Stimulated activated CD4-positive, alpha-beta T cell treated with anti-CD3 and anti-CD28 coated beads, Interleukin-12 subunit alpha, Interleukin-12 subunit beta, amount 100 ng/mL, for 24 hours (primary cell): Measurements from ENCODE around the gene MON1A.
A peak's percentile ranks its signal among the peaks of the same experiment; 100 is the strongest.
"Not testable (repeated sequence)": the region's sequence is repeated elsewhere in the genome, so short reads cannot be mapped to it uniquely, and the experiment has no call there.

Source experiments
- DNase-seq, 2 experiments: peaks; one replicate each; pipeline ENCODE4 v3.0.0-alpha.2; 2020; ENCODE audit warnings: low read depth in 2 of 2

Gene MON1A, protein sequence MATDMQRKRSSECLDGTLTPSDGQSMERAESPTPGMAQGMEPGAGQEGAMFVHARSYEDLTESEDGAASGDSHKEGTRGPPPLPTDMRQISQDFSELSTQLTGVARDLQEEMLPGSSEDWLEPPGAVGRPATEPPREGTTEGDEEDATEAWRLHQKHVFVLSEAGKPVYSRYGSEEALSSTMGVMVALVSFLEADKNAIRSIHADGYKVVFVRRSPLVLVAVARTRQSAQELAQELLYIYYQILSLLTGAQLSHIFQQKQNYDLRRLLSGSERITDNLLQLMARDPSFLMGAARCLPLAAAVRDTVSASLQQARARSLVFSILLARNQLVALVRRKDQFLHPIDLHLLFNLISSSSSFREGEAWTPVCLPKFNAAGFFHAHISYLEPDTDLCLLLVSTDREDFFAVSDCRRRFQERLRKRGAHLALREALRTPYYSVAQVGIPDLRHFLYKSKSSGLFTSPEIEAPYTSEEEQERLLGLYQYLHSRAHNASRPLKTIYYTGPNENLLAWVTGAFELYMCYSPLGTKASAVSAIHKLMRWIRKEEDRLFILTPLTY

DNA sequence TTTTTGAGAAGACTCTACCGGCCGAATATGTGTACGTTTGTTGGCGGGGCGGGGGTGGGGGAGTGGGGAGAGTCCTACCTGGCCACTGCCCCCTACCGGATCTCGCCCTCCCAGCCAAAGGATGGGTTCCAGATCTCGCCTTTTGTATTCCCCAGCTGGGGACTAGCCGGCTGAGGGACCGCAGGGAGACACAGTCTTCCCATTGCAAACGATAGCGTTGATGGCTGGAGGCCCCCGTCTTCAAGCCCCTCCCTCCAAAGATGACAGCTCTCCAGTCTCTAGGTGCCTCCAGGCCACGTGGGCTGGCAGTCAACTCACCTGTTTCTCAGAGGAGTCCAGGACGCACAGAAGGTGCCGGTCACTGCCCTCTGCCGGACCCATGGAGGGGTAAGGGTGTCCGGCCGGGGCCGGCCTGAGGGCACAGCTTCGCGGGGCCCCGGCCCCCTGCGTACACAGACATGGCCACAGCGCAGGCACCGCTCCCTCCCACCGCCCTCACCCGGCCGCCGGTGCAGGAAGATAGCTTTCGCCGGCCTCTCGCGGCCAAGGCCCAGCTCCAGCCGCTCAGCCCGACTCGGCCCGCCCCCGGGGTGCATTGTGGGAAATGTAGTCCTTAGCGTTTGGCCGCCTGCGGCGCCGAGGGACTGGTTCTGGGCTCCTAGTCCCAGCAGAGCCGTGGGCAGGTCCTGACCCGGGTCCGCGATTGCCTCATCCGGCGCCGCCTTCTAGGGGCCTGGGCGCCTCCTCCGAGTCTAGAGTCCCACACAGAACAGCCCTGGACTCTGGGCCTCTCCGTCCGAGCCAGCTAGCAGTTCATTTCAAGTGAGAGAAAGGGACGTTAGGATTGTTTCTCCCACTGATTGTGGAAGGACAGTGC lies at the start of gene MON1A:
Gene MON1A (minus strand): TSS at position 521 of the 877 bp plus-strand sequence. CDS start 16,465 bp downstream, outside the sequence.
- peak; percentile 69 to 94 for DNase-seq

DNA sequence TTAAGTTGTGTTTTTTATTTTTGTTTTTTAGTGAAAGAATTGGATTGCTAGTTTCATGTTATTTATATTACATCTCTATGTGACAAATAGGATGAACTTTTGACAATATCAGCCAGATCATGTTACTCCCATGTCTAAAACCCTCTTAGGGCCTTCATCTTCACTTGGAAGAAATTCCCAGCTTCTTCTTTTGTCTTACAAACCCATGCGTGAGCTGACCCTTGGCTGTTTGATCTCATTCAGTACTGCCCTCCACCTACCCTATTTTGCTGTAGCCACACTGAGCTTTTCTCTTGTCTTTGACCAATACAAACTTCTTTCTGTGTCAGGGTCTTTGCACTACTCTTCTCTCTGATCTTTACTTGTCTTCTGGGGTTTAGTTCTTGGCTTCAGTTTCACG lies 47.3 kb upstream of the MON1A start:
- DNase-seq = no peak

DNA sequence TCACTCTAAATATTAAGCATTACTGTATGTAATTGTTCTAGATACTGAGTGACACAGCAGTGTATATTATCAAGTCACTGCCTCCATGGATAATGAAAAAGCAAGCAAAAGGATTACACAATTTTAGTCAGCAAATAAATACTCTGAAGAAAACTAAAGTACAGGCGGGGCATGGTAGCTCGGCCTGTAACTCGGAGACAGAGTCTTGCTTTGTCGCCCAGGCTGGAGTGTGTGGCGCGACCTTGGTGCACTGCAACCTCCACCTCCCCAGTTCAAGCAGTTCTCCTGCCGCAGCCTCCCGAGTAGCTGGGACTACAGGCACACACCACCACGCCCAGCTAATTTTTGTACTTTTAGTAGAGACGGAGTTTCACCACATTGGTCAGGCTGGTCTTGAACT lies 43.0 kb upstream of the MON1A start:
- no peak for DNase-seq

DNA sequence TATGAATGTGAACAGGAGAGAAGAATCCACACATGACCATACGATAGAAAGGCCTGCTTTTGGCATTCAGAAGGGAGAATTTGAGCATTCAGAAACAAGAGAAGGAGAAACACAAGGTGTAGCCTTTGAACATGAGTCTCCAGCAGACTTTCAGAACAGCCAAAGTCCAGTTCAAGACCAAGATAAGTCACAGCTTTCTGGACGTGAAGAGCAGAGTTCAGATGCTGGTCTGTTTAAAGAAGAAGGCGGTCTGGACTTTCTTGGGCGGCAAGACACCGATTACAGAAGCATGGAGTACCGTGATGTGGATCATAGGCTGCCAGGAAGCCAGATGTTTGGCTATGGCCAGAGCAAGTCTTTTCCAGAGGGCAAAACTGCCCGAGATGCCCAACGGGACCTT lies 38.7 kb upstream of the MON1A start:
- DNase-seq = no peak

DNA sequence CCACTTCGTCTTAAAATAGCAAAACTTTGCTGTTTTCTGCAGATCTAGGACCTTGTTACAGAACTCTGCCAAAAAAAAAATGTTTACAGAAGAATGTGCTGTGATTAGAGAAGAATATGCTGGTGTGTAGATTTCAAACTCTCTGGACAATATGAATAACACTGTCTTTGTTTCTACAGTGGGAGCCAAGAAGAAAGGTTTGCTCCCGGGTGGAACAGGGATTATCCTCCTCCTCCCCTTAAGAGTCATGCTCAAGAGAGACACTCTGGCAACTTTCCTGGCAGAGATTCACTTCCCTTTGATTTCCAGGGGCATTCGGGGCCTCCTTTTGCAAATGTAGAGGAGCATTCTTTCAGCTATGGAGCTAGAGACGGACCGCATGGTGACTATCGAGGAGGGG lies 37.7 kb upstream of the MON1A start:
- no peak for DNase-seq

DNA sequence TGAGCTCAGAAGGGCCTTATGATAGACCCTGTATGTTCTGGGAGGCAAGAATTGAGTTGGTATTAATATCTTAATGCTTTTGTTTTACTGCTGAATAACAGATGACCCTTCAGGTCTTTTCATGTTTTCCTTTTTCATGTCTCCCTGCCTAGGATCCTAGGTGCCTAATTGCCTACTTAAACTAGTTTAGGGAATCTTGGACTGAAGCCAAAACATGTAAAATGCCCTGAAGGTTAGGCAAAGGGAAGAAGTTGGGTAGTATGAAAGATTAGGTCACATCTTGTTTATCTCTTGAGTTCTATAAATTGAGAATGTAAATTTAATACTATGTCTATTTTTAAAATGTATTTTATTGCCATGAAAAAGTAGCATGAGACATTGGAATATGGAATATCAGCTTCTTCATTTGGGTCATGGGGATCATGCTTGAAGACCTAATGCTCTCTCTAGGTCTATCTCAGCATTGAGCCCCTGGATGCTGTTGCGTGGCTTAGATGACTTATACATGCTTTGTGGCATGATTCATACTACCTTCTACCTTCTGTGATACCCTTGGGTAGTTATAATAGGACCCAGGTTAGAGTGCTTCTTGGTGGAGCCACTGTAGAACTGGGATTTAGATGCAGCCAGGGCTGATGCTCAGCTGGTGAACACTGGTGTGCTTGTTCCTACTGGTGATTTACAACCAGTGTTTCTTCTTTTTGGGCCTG lies 36.8 kb upstream of the MON1A start:
- no peak for DNase-seq

DNA sequence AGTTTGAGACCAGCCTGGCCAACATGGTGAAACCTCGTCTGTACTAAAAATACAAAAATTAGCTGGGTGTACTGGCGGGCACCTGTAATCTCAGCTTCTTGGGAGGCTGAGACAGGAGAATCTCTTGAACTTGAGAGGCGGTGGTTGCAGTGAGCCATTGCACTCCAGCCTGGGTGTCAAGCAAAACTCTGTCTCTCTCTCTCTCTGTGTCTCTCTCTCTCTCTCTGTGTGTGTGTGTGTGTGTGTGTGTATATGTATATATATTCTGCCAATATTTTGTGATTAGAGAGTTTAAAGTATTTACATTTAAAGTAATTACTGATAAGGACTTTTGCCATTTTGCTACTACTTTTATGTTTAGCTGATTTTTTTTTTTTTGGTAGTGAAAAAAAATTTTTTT lies 26.0 kb upstream of the MON1A start:
- DNase-seq = no peak

DNA sequence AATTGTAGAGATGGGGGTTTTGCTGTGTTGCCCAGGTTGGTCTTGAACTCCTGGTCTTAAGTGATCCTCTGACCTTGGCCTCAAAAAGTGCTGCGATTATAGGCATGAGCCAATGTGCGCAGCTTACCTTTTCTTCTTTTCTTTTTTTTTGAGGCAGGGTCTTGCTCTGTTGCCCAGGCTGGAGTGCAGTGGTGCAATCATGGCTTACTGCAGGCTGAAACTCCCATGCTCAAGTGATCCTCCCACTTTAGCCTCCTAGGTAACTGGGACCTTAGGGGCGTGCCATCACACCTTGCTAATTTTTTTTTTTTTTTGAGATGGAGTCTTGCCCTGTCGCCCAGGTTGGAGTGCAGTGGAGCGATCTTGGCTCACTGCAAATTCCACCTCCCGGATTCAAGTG lies 23.3 kb upstream of the MON1A start:
- no peak for DNase-seq

DNA sequence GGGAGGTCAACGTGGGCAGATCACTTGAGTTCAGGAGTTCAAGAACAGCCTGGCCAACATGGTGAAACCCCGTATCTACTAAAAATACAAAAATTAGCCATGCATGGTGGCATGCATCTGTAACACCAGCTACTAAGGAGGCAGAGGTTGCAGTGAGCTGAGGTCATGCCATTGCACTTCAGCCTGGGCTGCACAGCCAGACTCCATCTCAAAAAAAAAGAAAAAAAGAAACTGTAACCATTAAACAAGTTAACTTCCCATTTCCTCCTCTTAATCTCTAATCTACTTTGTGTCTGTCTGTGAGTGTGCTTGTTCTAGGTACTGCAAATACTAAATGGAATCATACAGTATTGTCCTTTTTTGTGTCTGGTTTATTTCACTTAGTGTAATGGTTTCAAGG lies 13.0 kb upstream of the MON1A start:
- DNase-seq = no peak

DNA sequence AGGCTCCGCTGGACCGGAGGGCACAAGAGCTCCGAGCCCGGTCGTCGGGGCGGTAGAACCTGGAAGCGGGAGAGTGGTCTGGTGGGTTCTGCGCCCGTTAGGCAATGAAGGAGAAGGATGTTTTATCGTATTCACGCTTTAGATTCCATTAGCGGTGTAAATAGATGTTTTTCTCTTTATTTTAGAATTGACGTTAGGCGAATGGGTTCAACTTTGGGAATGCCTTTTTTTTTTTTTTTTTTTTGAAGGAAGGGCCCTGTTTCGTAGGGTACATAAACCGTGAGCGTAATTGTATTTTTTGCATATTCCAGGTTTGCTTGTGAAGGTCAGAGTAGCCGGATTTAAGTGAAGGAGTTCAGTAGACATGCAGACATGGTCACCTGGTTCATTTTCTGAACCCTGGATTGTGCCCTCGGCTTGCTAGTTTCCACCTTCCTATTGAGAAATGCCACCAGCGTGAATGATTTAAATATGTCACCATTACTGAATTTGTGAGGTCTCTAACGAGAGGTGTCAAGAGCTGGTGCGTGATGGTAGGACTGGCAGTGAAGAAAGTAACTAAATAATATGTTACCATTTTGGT lies 11.1 kb upstream of the MON1A start:
- no peak for DNase-seq

DNA sequence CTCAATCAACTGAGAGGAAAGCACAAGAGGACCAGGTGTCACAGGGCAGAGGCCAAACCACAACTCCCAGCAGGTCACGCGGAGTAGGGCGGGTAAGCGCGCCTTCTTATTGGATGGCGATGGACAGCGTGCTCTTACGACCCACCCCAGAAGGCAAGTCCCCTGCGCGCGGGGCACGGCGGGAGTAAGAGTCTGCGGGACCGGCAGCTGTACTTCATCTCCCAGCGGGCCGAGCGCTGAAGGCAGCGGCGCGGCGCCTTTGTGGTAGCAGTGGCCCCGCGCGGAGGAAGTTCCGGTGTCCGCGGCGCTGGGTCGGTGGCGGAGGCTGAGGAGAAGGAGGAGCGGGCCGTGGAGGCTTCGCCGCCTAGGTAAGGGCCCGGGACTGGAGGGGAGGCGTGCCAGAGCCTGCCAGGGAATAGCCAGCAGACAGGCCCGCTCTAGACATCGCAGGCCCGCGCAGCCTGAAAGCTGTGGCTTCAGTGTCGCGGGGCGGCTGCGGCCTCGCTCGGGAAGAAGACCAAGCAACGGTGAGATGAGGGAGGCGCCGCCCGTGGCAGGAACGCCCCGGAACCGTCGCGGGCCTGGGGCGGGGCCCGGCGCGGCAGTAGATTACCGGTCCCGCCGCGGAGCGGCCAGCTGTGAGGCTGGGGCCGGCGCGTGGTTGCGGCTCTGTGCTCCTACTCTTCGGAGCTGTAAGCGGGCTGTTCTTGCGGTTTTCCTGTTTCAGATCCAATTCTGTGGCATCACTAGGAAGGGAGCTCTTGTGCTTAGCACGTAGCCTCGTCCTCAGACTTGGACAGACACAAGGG lies 10.5 kb upstream of the MON1A start, which contains the start of gene RBM6:
Gene RBM6 (plus strand): TSS at position 293 of the 809 bp plus-strand sequence. CDS start 22,492 bp downstream, outside the sequence.
- peak; percentile 88 to 93 for DNase-seq

DNA sequence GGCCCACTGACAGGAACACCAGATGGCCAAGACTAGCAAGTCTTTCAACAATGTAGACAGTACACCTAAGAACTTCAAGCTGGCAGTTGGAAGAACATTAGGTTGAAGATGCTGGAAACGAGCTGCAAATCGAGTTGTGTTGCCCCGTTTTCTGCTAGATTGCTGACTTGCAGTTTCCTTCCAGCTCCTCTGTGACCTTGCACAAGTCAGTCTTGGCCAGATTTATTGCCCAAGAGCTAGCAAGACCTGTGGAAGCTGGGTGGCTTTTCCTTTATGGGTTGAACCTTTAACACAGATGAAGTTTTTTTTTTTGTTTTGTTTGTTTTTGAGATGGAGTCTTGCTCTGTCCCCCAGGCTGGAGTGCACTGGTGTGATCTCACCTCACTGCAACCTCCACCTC lies 7.5 kb upstream of the MON1A start:
- no peak for DNase-seq

DNA sequence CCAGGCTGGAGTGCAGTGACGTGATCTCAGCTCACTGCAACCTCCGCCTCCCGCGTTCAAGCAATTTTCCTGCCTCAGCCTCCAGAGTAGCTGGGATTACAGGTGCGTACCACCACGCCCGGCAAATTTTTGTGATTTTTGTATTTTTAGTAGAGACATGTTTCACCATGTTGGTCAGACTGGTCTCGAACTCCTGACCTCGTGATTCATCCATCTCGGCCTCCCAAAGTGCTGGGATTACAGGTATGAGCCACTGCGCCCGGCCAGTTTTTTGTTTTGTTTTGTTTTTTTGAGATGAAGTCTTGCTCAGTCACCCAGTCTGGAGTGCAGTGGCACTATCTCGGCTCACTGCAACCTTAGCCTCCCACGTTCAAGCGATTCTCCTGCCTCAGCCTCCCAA lies 2.7 kb upstream of the MON1A start:
- DNase-seq = not testable (repeated sequence)

DNA sequence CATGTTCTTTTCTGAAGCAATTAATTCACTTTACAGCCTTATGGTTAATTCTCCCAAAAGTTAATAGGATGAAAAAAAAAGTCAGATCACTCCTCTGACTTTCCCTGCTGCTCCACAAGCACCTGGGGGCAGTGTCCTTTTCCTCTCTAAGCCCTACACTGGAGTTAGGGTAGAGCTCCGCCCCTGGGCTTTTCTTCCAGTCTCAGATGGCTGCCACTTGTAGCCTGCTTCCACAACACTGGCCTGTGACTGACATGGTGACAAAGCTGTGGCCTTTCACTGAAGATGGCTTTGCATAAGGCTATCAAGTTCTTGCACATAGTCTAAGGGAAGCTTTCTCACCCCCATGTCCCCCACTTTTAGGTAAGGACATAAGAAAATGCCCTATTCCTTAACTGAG lies 1.3 kb upstream of the MON1A start:
- DNase-seq = no peak

DNA sequence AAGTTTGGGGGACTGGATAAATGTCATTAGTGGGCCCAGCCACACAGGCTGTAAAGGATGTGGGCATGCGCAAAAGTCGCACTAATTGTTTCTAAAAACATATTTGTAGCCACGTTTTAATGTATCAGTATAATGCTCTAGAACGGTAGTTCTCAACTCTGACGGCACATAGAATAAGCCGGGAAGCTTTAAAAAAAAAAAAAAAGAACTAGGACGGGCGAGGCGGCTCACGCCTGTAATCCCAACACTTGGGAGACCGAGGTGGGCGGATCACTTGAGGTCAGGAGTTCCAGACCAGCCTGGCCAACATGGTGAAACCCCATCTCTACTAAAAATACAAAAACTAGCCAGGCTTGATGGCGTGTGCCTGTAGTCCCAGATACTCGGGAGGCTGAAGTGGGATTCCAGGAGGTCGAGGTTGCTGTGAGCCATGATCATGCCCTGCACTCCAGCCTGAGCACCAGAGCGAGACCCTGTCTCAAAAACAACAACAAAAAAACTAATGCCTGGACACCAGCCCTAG lies 618 bp upstream of the MON1A start:
- DNase-seq = no peak

DNA sequence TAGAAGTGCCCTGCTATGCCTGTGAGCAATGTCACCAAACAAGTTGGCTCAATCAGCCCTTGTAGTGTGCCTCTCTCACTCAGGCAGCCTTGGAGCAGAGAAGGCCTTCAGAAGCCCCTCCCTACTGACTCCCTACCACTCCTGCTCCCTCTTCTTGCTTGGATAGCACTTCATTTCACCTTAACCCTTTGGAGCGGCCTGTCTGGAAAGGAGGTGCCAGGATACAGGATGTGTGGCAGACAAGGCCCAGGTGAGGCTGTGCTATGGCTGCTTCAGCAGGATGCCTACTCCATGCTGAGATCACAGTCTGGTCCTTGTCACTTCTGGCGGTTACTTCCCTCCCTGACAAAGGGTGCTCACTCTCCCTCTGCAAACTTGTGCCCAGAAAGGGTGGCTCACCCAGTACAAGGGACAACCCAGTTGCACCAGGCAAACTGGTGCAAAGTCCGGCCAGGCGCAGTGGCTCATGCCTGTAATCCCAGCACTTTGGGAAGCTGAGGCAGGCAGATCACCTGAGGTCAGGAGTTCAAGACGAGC lies 1.1 kb downstream of the MON1A start:
- DNase-seq = no peak

DNA sequence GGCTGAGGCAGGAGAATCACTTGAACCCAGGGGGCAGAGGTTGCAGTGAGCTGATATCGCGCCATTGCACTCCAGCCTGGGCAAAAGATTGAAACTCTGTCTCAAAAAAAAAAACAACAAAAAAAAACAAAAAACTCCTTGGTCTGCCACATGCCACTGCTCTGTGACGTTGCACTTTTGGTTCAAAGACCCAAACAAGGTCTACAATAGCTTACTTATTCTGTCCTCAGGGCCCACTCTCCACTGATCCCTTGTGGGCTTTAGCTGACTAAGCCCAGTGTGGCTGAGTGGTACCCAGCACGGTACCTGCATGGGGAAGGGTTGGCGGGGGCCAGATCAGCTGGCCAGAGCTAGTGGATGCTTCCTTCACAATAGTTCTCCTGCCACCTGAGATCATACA lies 1.8 kb downstream of the MON1A start:
- DNase-seq = no peak

DNA sequence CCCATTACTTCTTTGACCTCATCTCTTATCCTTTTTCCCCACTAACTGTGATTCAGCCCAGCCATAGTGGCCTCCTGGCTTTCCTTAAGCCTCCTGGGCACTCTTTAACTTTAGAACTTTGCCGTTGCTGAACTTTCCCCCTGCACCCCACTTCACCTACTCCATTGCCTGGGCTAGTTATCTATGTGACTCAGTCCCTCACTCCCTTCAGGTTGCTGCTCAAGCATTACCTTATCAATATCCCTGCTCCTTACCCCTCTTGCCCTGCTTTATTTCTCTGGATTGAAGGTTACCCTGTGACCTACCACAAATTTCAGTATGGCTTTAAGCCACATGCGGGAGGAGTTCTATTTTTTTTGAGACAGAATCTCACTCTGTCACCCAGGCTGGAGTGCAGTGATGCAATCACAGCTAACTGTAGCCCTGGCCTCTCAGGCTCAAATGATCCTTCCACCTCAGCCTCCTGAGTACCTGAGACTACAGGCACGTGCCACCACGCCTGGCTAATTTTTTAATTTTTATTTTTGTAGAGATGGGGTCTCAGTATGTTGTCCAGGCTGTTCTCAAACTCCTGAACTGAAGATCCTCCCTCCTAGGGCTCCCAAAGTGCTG lies 3.4 kb downstream of the MON1A start:
- no peak for DNase-seq

DNA sequence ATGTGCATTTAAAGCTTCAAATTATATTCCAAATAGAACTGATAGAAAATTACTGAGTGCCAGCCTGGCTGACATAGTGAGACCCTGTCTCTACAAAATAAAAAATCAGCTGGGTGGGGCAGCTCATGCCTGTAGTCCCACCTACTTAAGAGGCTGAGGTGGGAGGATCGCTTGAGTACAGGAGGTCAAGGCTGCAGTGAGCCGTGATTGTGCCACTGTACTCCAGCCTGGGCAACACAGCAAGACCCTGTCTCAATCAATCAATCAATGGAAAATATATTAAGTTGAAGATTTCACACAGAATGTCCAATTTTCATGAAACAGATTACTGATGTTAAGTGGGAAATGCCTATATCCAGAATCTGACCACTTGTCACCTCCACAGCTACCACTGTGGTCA lies 4.1 kb downstream of the MON1A start:
- DNase-seq = no peak

DNA sequence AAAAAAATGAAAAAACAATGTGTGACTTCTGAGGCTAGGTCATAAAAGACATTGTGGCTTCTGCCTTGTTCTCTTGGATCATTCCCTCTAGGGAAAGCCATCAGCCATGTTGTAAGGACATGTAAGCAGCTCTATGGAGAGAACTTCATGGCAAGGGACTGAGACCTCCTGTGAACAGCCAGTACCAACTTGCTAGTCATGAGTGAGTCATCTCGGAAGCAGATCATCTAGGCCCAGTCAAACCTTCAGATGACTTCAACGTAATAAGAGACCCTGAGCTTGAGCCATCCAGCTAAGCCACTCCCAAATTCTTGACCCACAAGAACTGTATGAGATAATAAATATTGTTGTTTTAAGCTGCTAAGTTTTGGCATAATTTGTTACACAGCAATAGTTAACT lies 4.9 kb downstream of the MON1A start:
- no peak for DNase-seq
